ENCODE results near the gene LRRIQ3.
A peak's percentile ranks its signal among the peaks of the same experiment; 100 is the strongest.
"Not testable (repeated sequence)": the region's sequence is repeated elsewhere in the genome, so short reads cannot be mapped to it uniquely, and the experiment has no call there.

The LRRIQ3 gene

DNA sequence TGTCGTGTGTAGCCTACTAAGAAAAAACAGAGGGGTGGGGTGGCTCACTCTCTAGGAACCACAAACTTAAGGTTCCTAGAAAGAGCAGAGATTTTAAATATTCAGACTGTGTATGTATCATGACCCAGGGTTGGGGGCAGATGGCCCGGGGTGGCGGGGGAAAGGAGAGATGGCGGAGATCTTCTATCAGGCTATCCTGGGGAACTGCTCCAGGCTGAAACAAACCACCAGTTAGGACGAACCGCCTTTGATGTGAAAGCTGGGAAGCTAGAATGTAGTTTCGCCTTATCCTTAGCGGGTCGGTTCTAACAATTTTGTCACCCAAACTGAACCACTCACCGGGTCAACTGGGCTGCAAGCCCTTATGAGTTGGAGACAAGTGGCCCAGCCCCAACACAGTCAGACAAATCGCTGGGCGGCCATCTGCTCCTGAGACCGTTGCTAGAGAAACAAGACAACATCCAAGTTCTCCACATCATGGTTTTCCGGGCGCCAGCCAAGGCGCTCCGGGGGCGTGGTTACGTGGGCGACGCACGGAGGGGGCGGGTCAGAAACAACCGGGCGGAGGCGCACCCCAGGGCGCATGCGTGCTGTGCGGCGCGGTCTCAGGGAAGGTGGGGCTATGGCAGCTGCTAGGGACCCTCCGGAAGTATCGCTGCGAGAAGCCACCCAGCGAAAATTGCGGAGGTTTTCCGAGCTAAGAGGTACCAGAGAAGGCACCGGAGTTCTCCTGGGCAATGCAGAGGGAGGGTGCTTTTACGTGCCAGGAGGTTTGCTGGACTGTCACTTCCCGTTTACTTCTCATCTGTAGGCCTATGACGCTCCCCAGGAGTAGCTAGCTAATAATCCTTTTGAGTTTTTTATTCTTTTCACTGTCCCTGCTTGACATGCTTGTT lies at the start of gene LRRIQ3, which contains the start of gene FPGT:
TSS of gene LRRIQ3 (minus strand) at position 520 of the 896 bp plus-strand sequence. CDS start 14,492 bp downstream, outside the sequence.
TSS of gene FPGT (plus strand) at position 586 of the 896 bp plus-strand sequence. CDS start at position 623, 37 bp downstream.
- FAIRE-seq = peak; percentile 81

DNA sequence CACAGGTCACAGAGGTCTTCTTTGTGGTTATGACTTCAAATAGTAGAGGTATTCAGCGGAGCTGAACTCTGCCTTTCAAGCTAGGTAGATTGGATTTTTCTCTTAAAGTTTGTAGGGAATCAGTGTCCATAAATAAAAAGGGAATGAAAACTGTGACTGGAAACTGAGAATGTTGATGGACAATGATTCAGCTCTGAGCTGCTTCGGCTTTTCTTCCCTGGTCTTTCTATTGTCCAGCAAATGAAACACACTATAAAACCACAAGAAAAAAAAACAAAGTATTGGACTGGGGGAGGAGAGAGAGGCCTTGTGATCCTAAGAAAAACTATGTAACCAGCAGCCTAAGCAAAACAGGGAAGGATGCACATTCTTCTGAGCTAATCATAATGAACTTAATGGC lies 48.3 kb upstream of the LRRIQ3 start:
- FAIRE-seq = no peak

GRCh38 chr1:74245168-74245772 lies 47.3 kb upstream of the LRRIQ3 start:
- no peak for FAIRE-seq

DNA sequence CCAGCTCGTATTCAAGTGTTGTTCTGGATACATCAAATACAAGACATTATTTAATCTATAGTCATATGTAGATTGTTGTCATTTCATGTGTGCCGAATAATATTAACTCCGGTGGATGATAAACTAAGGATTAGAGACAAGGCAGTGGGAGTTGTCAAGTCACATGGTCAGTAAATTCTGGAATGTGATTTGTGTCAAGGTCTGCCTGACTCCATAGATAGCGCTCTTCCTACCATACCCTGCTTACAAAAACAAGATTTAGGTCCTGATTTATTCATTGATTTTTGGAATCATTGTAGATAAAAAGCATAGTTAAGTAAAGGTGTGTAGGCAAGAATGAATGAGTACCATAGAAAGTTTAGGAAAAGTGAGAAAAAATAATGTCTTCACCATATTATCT lies 39.8 kb upstream of the LRRIQ3 start:
- no peak for FAIRE-seq

GRCh38 chr1:74237035-74237434 lies 39.1 kb upstream of the LRRIQ3 start:
- FAIRE-seq = no peak

- FAIRE-seq = no peak
These were observed 38.5 kb upstream of the LRRIQ3 start for GRCh38 chr1:74236440-74236839.

DNA sequence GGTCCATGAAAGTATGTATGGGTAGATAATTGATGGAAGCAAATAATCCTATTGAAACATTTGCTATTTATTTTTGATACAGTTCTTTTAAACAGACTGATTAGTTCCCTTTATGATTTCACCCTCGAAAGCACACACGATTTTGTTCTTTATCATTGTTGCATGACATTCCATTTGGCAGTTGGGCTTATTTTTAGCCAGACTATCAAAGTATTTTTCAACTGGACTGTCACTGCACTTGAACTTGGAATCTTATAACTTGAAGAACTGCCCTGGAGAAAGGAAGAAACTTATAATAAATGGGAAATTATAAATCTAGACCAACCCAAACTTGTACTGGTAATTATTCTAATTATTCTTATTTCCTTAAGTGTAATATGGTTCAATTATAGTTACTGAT lies 37.2 kb upstream of the LRRIQ3 start, which contains the start of gene TNNI3K:
TSS of gene TNNI3K (plus strand) at position 235 of the 400 bp plus-strand sequence. CDS start at position 300, 65 bp downstream.
- no peak for FAIRE-seq

DNA sequence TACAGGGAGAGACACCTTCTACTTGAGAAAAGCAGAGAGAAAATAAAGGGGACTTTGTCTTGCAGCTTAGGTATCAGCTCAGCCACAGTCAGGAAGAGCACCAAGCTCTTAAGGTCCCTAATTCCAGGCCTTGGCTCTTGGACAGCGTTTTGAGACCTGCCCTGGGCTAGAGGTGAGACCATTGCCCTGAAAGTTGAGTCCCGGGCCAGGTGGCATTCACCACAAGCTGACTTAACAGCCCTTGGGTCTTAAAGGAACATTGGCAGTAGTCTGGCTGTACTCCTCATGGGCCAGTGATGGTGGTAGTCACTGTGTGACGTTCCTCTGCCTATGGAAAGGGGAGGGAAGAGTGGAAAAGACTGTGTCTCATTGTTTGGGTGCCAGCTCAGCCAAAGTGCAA lies 25.5 kb upstream of the LRRIQ3 start:
- FAIRE-seq = no peak

DNA sequence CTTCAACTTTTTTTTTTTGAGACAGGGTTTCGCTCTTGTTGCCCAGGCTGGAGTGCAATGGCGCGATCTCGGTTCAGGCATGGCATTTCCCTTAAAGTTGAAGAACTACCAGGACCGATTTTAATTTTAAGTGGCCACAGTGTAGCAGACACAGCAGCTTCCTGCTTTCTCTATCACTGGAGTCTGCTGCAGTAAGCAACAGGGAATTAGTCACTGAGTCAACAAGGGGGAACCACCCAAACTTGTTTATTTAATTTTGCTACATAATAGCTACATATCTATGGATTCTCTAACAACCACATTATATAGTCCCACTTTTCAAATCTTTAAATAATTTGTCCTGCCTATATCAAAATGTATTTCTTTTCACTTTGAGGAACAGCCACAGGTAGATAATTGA lies 24.7 kb upstream of the LRRIQ3 start:
- FAIRE-seq = no peak

- no peak for FAIRE-seq
These were observed 17.3 kb upstream of the LRRIQ3 start for GRCh38 chr1:74215229-74215628.

DNA sequence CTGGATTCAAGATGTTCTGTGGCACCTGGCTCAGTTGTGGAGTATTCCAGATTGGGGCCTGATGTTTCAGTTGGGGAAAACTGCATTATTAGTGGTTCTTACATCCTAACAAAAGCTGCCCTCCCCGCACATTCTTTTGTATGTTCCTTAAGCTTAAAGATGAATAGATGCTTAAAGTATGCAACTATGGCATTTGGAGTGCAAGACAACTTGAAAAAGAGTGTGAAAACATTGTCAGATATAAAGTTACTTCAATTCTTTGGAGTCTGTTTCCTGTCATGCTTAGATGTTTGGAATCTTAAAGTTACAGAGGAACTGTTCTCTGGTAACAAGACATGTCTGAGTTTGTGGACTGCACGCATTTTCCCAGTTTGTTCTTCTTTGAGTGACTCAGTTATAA lies 7.3 kb upstream of the LRRIQ3 start:
- FAIRE-seq = no peak

DNA sequence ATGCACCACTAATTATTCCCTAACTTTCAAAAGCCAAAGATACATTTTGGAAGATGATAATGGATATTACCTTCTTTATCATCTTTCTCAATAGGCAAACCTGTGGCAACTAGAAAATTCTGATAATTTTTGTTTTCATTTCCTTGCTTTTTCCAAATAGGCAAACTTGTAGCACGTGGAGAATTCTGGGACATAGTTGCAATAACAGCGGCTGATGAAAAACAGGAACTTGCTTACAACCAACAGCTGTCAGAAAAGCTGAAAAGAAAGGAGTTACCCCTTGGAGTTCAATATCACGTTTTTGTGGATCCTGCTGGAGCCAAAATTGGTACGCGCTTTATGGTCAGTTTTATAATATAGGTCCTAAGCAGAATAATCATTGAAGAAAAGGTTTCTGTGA lies 1.5 kb upstream of the LRRIQ3 start:
- no peak for FAIRE-seq

- FAIRE-seq = no peak
These were observed 721 bp downstream of the LRRIQ3 start for GRCh38 chr1:74197255-74197654.

GRCh38 chr1:74195339-74195738 lies 2.6 kb downstream of the LRRIQ3 start:
- no peak for FAIRE-seq

GRCh38 chr1:74193908-74194307 lies 4.1 kb downstream of the LRRIQ3 start:
- FAIRE-seq = no peak

GRCh38 chr1:74180490-74180889 lies 17.5 kb downstream of the LRRIQ3 start:
- no peak for FAIRE-seq

DNA sequence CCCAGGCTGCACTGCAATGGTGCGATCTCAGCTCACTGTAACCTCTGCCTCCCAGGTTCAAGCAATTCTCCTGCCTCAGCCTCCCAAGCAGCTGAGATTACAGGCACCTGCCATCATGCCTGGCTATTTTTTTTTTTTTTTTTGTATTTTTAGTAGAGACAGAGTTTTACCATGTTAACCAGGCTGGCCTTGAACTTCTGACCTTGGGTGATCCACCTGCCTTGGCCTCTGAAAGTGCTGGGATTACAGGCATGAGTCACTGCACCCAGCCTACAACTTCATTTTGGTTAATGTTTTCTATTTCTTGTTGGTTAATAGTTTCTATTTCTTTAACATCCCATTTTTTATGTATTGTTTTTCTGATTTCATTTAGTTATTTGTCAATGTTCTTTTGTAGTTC lies 23.6 kb downstream of the LRRIQ3 start:
- not testable (repeated sequence) for FAIRE-seq

DNA sequence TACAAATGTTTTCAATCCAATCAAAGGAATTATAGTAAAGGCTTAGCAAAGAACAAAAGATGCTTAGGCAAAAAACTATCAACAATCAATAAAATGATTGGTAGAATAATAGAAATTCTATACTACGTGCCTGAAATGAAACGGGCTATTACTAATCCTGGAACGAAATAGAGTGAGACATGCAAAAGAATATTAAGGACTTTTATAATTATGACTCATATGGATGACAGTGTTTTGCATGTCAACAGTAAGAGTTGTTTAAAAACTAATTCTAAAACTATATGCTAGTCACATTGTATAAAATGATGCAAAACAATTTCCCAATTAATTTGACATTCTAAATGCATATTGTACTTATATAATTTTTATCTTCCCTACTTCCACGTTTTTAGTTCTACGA lies 35.6 kb downstream of the LRRIQ3 start:
- no peak for FAIRE-seq

- FAIRE-seq = no peak
These were observed 36.5 kb downstream of the LRRIQ3 start for GRCh38 chr1:74161497-74161896.

- FAIRE-seq = no peak
These were observed 37.9 kb downstream of the LRRIQ3 start for GRCh38 chr1:74160046-74160445.

DNA sequence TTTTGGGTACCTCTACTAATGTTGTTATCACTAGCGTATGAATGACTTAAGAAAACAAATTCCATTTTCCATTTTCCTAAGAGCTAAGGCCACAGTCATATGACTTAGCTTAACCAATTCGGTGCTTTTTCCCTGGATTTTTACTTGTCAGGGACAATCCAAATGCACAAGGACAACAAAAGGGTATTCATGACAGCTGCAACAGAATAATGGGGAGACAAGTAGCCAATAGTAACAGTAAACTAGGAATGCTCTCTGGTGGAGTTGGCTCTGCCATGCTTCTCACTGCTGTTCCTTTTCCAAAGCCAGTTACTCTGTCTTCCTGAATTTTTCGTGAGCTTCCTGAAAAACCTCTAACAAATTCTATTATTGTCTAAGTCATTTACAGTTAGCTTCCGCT lies 52.9 kb downstream of the LRRIQ3 start:
- FAIRE-seq = no peak

GRCh38 chr1:74117370-74117769 lies 80.6 kb downstream of the LRRIQ3 start:
- FAIRE-seq = not testable (repeated sequence)

DNA sequence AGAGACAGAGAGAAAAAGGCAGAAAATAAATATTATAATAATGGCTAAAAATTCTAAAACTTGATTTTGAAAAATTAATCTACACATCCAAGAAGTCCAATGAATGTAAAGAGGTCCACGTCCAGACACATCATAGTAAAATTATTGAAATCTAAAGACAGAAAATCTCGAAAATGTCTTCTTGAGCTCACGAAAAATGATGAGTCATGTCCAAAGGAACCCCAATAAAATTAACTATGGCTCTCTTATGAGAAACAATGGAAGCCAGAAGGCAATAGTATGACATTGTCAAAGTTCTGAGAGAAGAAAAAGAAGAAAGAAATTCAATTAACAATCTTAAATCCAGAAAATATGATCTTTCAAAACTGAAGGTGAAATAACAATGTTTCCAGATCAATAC lies 84.6 kb downstream of the LRRIQ3 start:
- no peak for FAIRE-seq

GRCh38 chr1:74107394-74107793 lies 90.6 kb downstream of the LRRIQ3 start:
- peak; percentile 56 for FAIRE-seq
